Kidney (tissue), 14 donors: ENCODE results near the gene EMILIN3. TPM values are rescaled to one million over a fixed set of nuclear protein-coding genes. Genes with fewer than 3 reads are reported as not detected.

Experiments
- DNase-seq, 5 donors: peaks; one replicate each; pipeline ENCODE4 v3.0.0-alpha.2; 2013 to 2020
- FAIRE-seq: peaks from 2 replicates; lab custom pipeline; 2012; peaks lifted over from hg19 to GRCh38; lab: Jason Lieb, UNC
- H3K27ac ChIP-seq, 2 donors: one replicate each; pipeline ENCODE4 v1.7.0; 2013; ENCODE audit warnings: low read depth in 2 of 2, low read length in 2 of 2, inconsistent platforms in 1 of 2
- H3K27me3 ChIP-seq: one replicate; pipeline ENCODE4 v1.7.1; 2013; ENCODE audit warnings: low read length, inconsistent platforms; ENCODE audit not compliant: control insufficient read depth, insufficient read depth
- H3K36me3 ChIP-seq, 3 donors: one replicate each; pipeline versions ENCODE4 v1.7.0 to v1.7.1; 2013; ENCODE audit warnings: low read length in 3 of 3, control low read depth in 1 of 3, inconsistent platforms in 1 of 3; ENCODE audit not compliant: insufficient read depth in 3 of 3, control insufficient read depth in 2 of 3
- H3K4me1 ChIP-seq, 3 donors: one replicate each; pipeline versions ENCODE4 v1.7.0 to v1.7.1; 2013; ENCODE audit warnings: low read length in 3 of 3, inconsistent platforms in 1 of 3, low read depth in 1 of 3; ENCODE audit not compliant: control insufficient read depth in 2 of 3, insufficient read depth in 2 of 3
- H3K4me3 ChIP-seq, 3 donors: one replicate each; pipeline versions ENCODE4 v1.7.0 to v1.8.1; 2013; ENCODE audit warnings: low read length in 3 of 3, control low read depth in 1 of 3, inconsistent platforms in 1 of 3
- H3K9ac ChIP-seq, 3 donors: one replicate each; pipeline versions ENCODE4 v1.7.0 to v1.7.1; 2013; ENCODE audit warnings: low read length in 3 of 3, control low read depth in 1 of 3, inconsistent platforms in 1 of 3
- H3K9me3 ChIP-seq, 3 donors: one replicate each; pipeline versions ENCODE4 v1.7.0 to v1.7.1; 2013; ENCODE audit warnings: low read length in 3 of 3, control low read depth in 1 of 3, inconsistent platforms in 1 of 3; ENCODE audit not compliant: control insufficient read depth in 2 of 3, insufficient read depth in 1 of 3
- intact Hi-C: fragments of 100-400 bp; cut with DNase I; formaldehyde crosslinking; loops from one replicate; pipeline ENCODE4 v1.11.1; 2022
- polyA plus RNA-seq: library from polyadenylated mRNA; stranded (reverse); fragments of 350-450 nt; fragmentation: Illumina TruSeq; extraction: RNeasy Lipid Tissue Mini Kit (QIAGEN cat#74804); gene quantifications from one replicate; pipeline ENCODE4 v1.2.3, GENCODE V29; 2014; ENCODE audit warnings: low read depth, low replicate concordance; ENCODE audit not compliant: insufficient read depth
- total RNA-seq: library from RNA; stranded (reverse); fragmentation: NEBNext Ultra II Directional; extraction: Animal tissue kit (Norgen Biotek cat#: 25700); gene quantifications from one replicate; pipeline ENCODE4 v1.2.1, GENCODE V29; 2021
- TF ChIP-seq, protein P1 (sequence below): IDR thresholded peaks from 3 replicates; pipeline ENCODE4 v1.5.1; 2012; ENCODE audit warnings: mild to moderate bottlenecking, moderate library complexity, borderline replicate concordance; ENCODE audit not compliant: insufficient read depth; ENCODE audit errors: extremely low read depth
- donor health status: control.
- donor health status: control.
- donor health status: control.
- donor health status: control.
- donor health status: control.
- donor health status: DM: yes; HTN: yes; CAD: no.
- donor health status: Normal renal cell carcinoma (clear cell type).

EMILIN3 gene
- total and polyA plus RNA-seq, 2 donors from 2014 or later = 0.32 to 0.50 TPM

DNA sequence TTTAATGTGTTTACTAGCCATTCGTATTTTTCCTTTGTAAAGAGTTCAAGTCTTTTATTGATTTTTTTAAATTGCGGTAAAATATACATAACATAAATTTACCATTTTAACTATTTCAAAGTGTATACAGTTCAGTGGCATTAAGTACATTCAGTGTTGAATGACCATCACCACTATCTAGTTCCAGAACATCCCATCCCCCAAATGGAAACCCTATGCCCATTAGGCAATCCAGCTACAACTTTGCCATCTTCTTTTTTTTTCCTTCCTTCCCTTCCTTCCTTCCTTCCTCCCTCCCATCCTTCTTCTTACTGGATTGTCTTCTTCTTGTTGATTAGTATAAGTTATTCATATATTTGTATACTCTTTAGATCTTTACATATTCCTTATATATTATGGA is 17.4 kb downstream of the EMILIN3 start:
- H3K4me3 ChIP-seq = no peak overlapping the region
- intact Hi-C loops = no loop called here
- H3K4me1 ChIP-seq = peaks cover 0 to under 1% (median 0%) of the 10 kb centered on the region in 3 donors
- no peaks in the 10 kb centered on the region for H3K27me3 ChIP-seq
- no peak for FAIRE-seq
- DNase-seq = no peak
- H3K27ac ChIP-seq = no peak overlapping the region
- no peaks in the 10 kb centered on the region for H3K9me3 ChIP-seq
- TF ChIP-seq, protein P1, sequence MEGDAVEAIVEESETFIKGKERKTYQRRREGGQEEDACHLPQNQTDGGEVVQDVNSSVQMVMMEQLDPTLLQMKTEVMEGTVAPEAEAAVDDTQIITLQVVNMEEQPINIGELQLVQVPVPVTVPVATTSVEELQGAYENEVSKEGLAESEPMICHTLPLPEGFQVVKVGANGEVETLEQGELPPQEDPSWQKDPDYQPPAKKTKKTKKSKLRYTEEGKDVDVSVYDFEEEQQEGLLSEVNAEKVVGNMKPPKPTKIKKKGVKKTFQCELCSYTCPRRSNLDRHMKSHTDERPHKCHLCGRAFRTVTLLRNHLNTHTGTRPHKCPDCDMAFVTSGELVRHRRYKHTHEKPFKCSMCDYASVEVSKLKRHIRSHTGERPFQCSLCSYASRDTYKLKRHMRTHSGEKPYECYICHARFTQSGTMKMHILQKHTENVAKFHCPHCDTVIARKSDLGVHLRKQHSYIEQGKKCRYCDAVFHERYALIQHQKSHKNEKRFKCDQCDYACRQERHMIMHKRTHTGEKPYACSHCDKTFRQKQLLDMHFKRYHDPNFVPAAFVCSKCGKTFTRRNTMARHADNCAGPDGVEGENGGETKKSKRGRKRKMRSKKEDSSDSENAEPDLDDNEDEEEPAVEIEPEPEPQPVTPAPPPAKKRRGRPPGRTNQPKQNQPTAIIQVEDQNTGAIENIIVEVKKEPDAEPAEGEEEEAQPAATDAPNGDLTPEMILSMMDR = no peak
- H3K36me3 ChIP-seq = peaks cover 0 to 48% (median 23%) of the 10 kb centered on the region in 3 donors
- H3K9ac ChIP-seq = no peak overlapping the region

DNA sequence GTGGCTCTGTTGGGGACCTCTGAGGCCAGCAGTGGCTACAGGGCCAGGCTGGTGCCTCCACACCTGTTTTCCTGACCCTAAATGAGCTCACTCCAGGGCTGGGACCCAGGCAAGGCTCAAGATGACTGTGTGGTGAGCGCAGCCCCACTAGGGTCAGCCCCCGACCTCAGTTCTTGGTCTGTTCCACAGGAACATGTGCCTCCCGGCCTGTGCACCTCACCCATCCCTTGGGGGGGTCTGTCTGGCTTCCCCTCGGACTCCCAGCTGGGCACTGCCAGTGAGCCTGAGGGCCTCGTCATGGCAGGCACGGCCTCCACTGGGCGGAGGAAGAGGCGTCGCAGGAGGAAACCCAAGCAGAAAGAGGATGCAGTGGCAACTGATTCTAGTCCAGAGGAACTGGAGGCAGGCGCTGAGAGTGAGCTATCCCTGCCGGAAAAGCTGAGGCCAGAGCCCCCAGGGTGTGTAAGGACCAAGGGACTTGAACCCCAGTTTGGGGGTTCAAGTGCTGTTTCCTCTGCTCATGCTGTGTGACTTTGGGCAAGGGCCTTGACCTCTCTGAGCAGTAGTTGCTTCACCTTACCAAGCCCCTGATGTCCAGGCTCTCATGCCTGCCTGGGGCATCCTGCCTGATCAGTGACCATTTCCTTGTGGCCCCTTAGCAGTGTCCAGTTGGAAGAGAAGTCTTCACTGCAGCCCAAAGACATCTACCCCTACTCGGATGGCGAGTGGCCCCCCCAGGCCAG is 18.0 kb downstream of the EMILIN3 start:
- H3K27ac ChIP-seq = no peak overlapping the region
- peaks cover 0 to 46% (median 23%) of the 10 kb centered on the region in 3 donors for H3K36me3 ChIP-seq
- H3K9me3 ChIP-seq = no peaks in the 10 kb centered on the region
- no peak overlapping the region for H3K4me3 ChIP-seq
- peak in 1 of 5 donors; percentile 59 for DNase-seq
- intact Hi-C loops = no loop called here
- no peaks in the 10 kb centered on the region for H3K27me3 ChIP-seq
- no peak for FAIRE-seq
- H3K4me1 ChIP-seq = peaks cover 0 to 5% (median 0%) of the 10 kb centered on the region in 3 donors
- no peak overlapping the region for H3K9ac ChIP-seq
- TF ChIP-seq, protein P1 = no peak

DNA sequence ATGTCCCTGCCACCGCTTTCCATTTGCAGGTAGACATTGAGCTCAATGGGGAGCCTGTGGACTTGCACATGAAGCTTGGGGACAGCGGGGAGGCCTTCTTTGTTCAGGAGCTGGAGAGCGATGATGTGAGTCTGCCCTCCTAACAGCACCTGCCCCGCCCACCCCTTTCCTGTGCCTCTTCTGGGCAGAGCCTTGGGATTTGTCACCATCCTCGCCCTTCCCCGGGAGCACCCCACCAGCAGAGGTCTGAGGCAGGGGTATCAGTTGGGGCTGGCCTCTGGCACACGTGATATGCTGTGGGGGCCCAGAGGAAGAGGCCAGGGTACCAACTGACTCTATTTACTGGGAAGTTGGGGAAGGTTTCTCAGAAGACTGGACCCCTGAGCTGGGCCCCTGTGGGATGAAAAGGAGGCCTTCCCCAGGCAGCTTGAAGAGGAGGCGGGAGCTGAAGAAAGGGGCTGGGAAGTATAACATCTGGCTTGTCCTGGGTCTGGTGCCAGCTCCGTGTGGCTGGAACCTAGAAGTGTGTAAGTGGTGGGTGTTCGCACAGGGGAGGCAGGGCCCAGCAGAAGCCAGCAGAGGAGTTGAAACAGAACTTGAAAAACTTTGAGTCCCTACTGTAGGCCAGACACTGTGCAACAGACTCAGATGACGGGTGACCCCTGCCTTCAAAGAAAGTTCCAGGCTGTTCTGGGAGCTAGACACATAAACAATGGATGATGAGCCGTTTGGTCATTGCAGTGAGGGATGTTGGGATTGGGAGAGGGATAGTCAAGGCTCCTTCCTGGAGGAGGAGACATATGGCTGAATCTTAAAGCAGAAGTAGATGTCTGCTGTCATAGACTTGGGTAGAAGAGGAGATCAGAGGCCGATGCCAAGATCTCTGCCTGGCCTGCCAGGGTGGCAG is 18.8 kb downstream of the EMILIN3 start:
- DNase-seq (peak in 2 of 5 donors; percentile 53 to 55), FAIRE-seq (no peak)
- H3K9me3 ChIP-seq = no peaks in the 10 kb centered on the region
- no peak overlapping the region for H3K27ac ChIP-seq
- intact Hi-C loops = no loop called here
- H3K4me3 ChIP-seq = no peak overlapping the region
- peaks cover 0 to 7% (median 3%) of the 10 kb centered on the region in 3 donors for H3K4me1 ChIP-seq
- peaks cover 0 to 40% (median 23%) of the 10 kb centered on the region in 3 donors for H3K36me3 ChIP-seq
- no peaks in the 10 kb centered on the region for H3K27me3 ChIP-seq
- H3K9ac ChIP-seq = no peak overlapping the region
- TF ChIP-seq, protein P1 = no peak
